Tibial artery (tissue), 4 donors: ENCODE results near the gene AHRR.

Experiments
- DNase-seq, 2 donors: peaks; one replicate each; pipeline ENCODE4 v3.0.0-alpha.2; 2019
- H3K27ac ChIP-seq, 2 donors: fragments of 200-600 bp; sonication (generic) in 1 of 2; 1 replicate in 1 of 2; 2 replicates in 1 of 2; pipeline ENCODE4 v1.5.1; 2018 to 2019; ENCODE audit warnings: mild to moderate bottlenecking in 1 of 2
- H3K27me3 ChIP-seq, 2 donors: fragments of 200-600 bp; sonication (generic) in 1 of 2; one replicate each; pipeline versions ENCODE4 v1.5.1 to v1.6.0; 2016 to 2019
- H3K36me3 ChIP-seq, 3 donors: fragments of 200-600 bp; sonication (generic) in 2 of 3; one replicate each; pipeline ENCODE4 v1.5.1; 2016 to 2019; ENCODE audit warnings: mild to moderate bottlenecking in 2 of 3
- H3K4me1 ChIP-seq, 4 donors: fragments of 200-600 bp; sonication (generic) in 2 of 4; 1 replicate in 3 of 4; 2 replicates in 1 of 4; pipeline ENCODE4 v1.5.1; 2016 to 2019
- H3K4me3 ChIP-seq, 2 donors: fragments of 200-600 bp; sonication (generic) in 1 of 2; 1 replicate in 1 of 2; 2 replicates in 1 of 2; pipeline ENCODE4 v1.5.1; 2018 to 2019; ENCODE audit warnings: mild to moderate bottlenecking in 2 of 2
- H3K9me3 ChIP-seq, 3 donors: fragments of 200-600 bp; sonication (generic) in 1 of 3; one replicate each; pipeline ENCODE4 v1.5.1; 2016 to 2019
- CTCF ChIP-seq, 2 experiments: fragments of 200-600 bp in 1 of 2; fragments of 450-650 bp in 1 of 2; IDR thresholded peaks; one replicate each; pipeline ENCODE4 v1.5.1; 2017 to 2019; ENCODE audit warnings: antibody characterized with exemption in 2 of 2, mild to moderate bottlenecking in 1 of 2, moderate library complexity in 1 of 2
- intact Hi-C: fragments of 100-400 bp; cut with DNase I; formaldehyde crosslinking; loops from one replicate; pipeline ENCODE4 v1.15.0; 2023; ENCODE audit warnings: low total_unique reads

Gene AHRR

GRCh38 chr5:386432-387341 is 65.2 kb downstream of the AHRR start:
- intact Hi-C loops: no loop called here
- Histone ChIP-seq H3K27me3 (peaks cover 0 to 22% of the 10 kb centered on the region in 2 donors), H3K27ac (no peak overlapping the region), H3K36me3 (no peaks in the 10 kb centered on the region), H3K9me3 (peaks cover 0 to 10% (median 8%) of the 10 kb centered on the region in 3 donors), H3K4me3 (no peak overlapping the region), H3K4me1 (peaks cover 0 to 13% (median 0%) of the 10 kb centered on the region in 4 donors)
- no peak for DNase-seq
- no peak for TF ChIP-seq CTCF (IDR thresholded peaks at IDR 0.05)

- peaks cover 0 to 10% (median 8%) of the 10 kb centered on the region in 3 donors for H3K9me3 ChIP-seq
- no peaks in the 10 kb centered on the region for H3K36me3 ChIP-seq
- intact Hi-C loops: no loop called here
- TF ChIP-seq CTCF (IDR thresholded peaks at IDR 0.05): no peak
- peak in 1 of 2 donors; percentile 52 for DNase-seq
- H3K27ac ChIP-seq: no peak overlapping the region
- peaks cover 0 to 13% (median 0%) of the 10 kb centered on the region in 4 donors for H3K4me1 ChIP-seq
- peaks cover 0 to 22% of the 10 kb centered on the region in 2 donors for H3K27me3 ChIP-seq
- H3K4me3 ChIP-seq: no peak overlapping the region
These were observed 66.2 kb downstream of the AHRR start for GRCh38 chr5:387491-388265.

GRCh38 chr5:388266-389196 is 67.0 kb downstream of the AHRR start:
- peak in 1 of 2 donors; percentile 57 for DNase-seq
- TF ChIP-seq CTCF (IDR thresholded peaks at IDR 0.05): no peak
- Histone ChIP-seq H3K27me3 (peaks cover 0 to 22% of the 10 kb centered on the region in 2 donors), H3K36me3 (no peaks in the 10 kb centered on the region), H3K27ac (no peak overlapping the region), H3K4me3 (no peak overlapping the region), H3K9me3 (peaks cover 0 to 10% (median 8%) of the 10 kb centered on the region in 3 donors), H3K4me1 (peaks cover 0 to 13% (median 0%) of the 10 kb centered on the region in 4 donors)
- intact Hi-C loops: no loop called here

DNA sequence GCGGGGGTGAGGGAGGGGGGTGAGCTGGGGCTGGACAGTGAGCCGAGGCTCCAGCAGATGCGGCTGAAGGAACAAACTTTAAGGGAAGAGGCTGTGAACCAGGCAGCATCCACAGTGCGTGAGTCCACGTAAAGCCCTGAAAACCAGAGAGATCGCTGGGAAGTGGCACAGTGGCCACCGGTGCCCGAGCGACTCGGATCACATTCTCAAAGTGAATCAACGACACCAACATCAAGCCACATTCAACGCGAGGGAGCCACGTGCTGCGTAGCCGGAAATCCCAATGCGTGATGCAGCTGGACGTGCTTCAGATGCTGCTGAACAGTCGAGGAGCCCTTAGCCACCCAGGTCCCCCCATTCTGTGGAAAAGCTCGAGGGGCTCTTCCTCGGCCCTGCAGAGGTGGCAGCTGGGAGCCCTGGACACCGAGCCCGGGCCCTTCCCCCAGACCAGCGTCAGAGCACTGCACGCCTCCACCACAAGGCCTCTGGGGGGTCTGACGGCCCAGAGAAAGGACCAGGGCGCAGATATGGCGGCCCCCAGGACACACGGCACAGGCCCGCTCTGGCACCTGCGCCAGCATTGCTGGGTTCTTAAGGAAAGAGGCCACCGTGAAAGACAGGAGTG is 67.8 kb downstream of the AHRR start:
- Histone ChIP-seq H3K4me1 (peaks cover 0 to 13% (median 0%) of the 10 kb centered on the region in 4 donors), H3K27me3 (peaks cover 0 to 22% of the 10 kb centered on the region in 2 donors), H3K36me3 (no peaks in the 10 kb centered on the region), H3K9me3 (peaks cover 0 to 10% (median 8%) of the 10 kb centered on the region in 3 donors), H3K27ac (no peak overlapping the region), H3K4me3 (no peak overlapping the region)
- TF ChIP-seq CTCF (IDR thresholded peaks at IDR 0.05): no peak
- intact Hi-C loops: no loop called here
- DNase-seq: peak in 1 of 2 donors; percentile 55
